IgD-negative memory B cell (primary cell): ENCODE results near the gene RASIP1. TPM values are rescaled to one million over a fixed set of nuclear protein-coding genes. Genes with fewer than 3 reads are reported as not detected.

Experiments
- H3K27ac Mint-ChIP-seq, 3 donors: one replicate each; pipeline ENCODE4 v1.8.0; 2020 to 2022; ENCODE audit warnings: mild to moderate bottlenecking in 3 of 3, mixed read lengths in 3 of 3, moderate library complexity in 1 of 3
- H3K27me3 Mint-ChIP-seq: one replicate; pipeline ENCODE4 v1.8.0; 2021; ENCODE audit warnings: mixed read lengths
- H3K36me3 Mint-ChIP-seq: one replicate; pipeline ENCODE4 v1.8.0; 2020; ENCODE audit warnings: mild to moderate bottlenecking, mixed read lengths
- H3K4me1 Mint-ChIP-seq, 3 donors: one replicate each; pipeline ENCODE4 v1.8.0; 2020 to 2022; ENCODE audit warnings: mixed read lengths in 3 of 3, mild to moderate bottlenecking in 1 of 3
- H3K4me3 Mint-ChIP-seq, 4 donors: one replicate each; pipeline ENCODE4 v1.8.0; 2020 to 2022; ENCODE audit warnings: mild to moderate bottlenecking in 4 of 4, mixed read lengths in 4 of 4, moderate library complexity in 3 of 4
- H3K9me3 Mint-ChIP-seq, 3 donors: one replicate each; pipeline ENCODE4 v1.8.0; 2020 to 2021; ENCODE audit warnings: mixed read lengths in 3 of 3, mild to moderate bottlenecking in 1 of 3
- polyA plus RNA-seq: library from polyadenylated mRNA; unstranded; fragments of 300-500 nt; fragmentation: Illumina TruSeq; gene quantifications from one replicate; pipeline ENCODE4 v1.2.3, GENCODE V29; 2021

The RASIP1 gene
- polyA plus RNA-seq, 1 donor from 2014 or later, result 0.26 TPM

DNA sequence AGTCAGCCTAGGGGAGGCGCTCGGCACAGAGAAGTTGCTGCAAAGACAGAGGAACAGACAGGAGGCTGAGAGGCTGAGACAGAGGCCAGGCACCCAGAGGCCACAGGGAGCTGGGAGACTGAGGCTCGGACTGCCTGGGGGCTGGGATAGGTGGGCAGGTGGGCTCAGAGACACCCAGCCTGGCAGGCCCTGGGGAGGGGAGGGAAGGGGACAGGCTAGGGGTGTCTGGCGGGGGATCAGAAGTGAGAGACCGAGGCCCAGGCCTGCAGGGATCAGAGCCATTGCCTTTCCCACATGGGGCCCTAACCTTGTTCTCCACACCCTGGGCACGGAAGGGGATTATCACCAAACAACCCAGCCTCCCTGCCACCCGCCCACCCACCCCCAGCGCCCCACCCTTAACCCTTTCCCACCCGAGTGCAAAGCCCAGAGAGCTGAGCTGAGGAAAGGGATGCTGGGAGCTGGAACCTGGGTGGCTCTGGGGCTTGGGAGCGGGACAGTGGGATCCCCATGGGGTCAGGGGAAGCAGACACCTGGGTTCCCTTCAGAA lies 68.9 kb downstream of the RASIP1 start:
- Mint-ChIP-seq H3K27me3 (no peaks in the 10 kb centered on the region), H3K36me3 (no peaks in the 10 kb centered on the region), H3K4me3 (no peak overlapping the region), H3K4me1 (peaks cover 5 to 6% (median 5%) of the 10 kb centered on the region in 3 donors), H3K27ac (no peak overlapping the region), H3K9me3 (no peaks in the 10 kb centered on the region)

GRCh38 chr19:48670699-48671445 lies 69.5 kb downstream of the RASIP1 start:
- H3K9me3 Mint-ChIP-seq, result no peaks in the 10 kb centered on the region
- H3K4me3 Mint-ChIP-seq, result no peak overlapping the region
- peaks cover 5 to 6% (median 5%) of the 10 kb centered on the region in 3 donors for H3K4me1 Mint-ChIP-seq
- H3K36me3 Mint-ChIP-seq, result no peaks in the 10 kb centered on the region
- H3K27ac Mint-ChIP-seq, result no peak overlapping the region
- H3K27me3 Mint-ChIP-seq, result no peaks in the 10 kb centered on the region

Other genes starting within 250 kb of the RASIP1 start
- gene LMTK3, start 228.8 kb downstream of the RASIP1 start, polyA plus RNA-seq, result not detected
- not detected for gene SULT2B1, start 188.4 kb downstream of the RASIP1 start, polyA plus RNA-seq
- gene SPACA4, start 133.9 kb downstream of the RASIP1 start, polyA plus RNA-seq, result not detected
- not detected for gene FAM83E, start 125.5 kb downstream of the RASIP1 start, polyA plus RNA-seq
- gene RPL18, start 121.4 kb downstream of the RASIP1 start, polyA plus RNA-seq, result 2,549 TPM
- gene SPHK2, start 121.1 kb downstream of the RASIP1 start, polyA plus RNA-seq, result 11.0 TPM
- 86.1 TPM for gene DBP, start 103.2 kb downstream of the RASIP1 start, polyA plus RNA-seq
- gene CA11, start 94.4 kb downstream of the RASIP1 start, polyA plus RNA-seq, result 11.6 TPM
- gene NTN5, start 67.6 kb downstream of the RASIP1 start, polyA plus RNA-seq, result 0.66 TPM
- gene FUT2, start 44.6 kb downstream of the RASIP1 start, polyA plus RNA-seq, result not detected
- 0.45 TPM for gene MAMSTR, start 20.9 kb downstream of the RASIP1 start, polyA plus RNA-seq
- gene IZUMO1, start 6.3 kb upstream of the RASIP1 start, polyA plus RNA-seq, result not detected
- gene FUT1, start 12.0 kb upstream of the RASIP1 start, polyA plus RNA-seq, result not detected
- gene FGF21, start 14.9 kb upstream of the RASIP1 start, polyA plus RNA-seq, result not detected
- gene BCAT2, start 70.4 kb upstream of the RASIP1 start, polyA plus RNA-seq, result 31.8 TPM
- 1.2 TPM for gene HSD17B14, start 95.9 kb upstream of the RASIP1 start, polyA plus RNA-seq
- gene PLEKHA4, start 128.0 kb upstream of the RASIP1 start, polyA plus RNA-seq, result 3.2 TPM
- gene PPP1R15A, start 131.8 kb upstream of the RASIP1 start, polyA plus RNA-seq, result 558 TPM
- not detected for gene TULP2, start 158.1 kb upstream of the RASIP1 start, polyA plus RNA-seq
- gene NUCB1, start 159.7 kb upstream of the RASIP1 start, polyA plus RNA-seq, result 103 TPM
- 0.39 TPM for gene DHDH, start 193.1 kb upstream of the RASIP1 start, polyA plus RNA-seq
- gene BAX, start 214.3 kb upstream of the RASIP1 start, polyA plus RNA-seq, result 101 TPM
- 7,236 TPM for gene FTL, start 224.7 kb upstream of the RASIP1 start, polyA plus RNA-seq